ENCODE results near the gene NOL4L. TPM values are rescaled to one million over a fixed set of nuclear protein-coding genes. Genes with fewer than 3 reads are reported as not detected.
"Not testable (repeated sequence)": the region's sequence is repeated elsewhere in the genome, so short reads cannot be mapped to it uniquely, and the experiment has no call there.

NOL4L gene
- total RNA-seq, 1 donor from 2014 or later: 106 TPM

- H3K36me3 Mint-ChIP-seq (ENCODE audit: unreplicated experiment): no peaks in the 10 kb centered on the region
- H3K27me3 Mint-ChIP-seq (ENCODE audit: unreplicated experiment): peaks cover 28% of the 10 kb centered on the region
- TF ChIP-seq CTCF (IDR thresholded peaks at IDR 0.05; ENCODE audit: partially characterized antibody, unreplicated experiment): no peak
- peak overlapping the region; percentile 80 for H3K4me3 Mint-ChIP-seq (ENCODE audit: unreplicated experiment)
- peaks cover 21% of the 10 kb centered on the region for H3K9me3 Mint-ChIP-seq (ENCODE audit: unreplicated experiment)
- peak overlapping the region; percentile 93 for H3K27ac Mint-ChIP-seq (ENCODE audit: unreplicated experiment)
- peaks cover 38% of the 10 kb centered on the region for H3K4me1 Mint-ChIP-seq (ENCODE audit: low read depth, unreplicated experiment)
- DNase-seq: peak; percentile 89
Measured at GRCh38 chr20:32580970-32581838, 3.9 kb downstream of the NOL4L start.

GRCh38 chr20:32580219-32580969 is 4.7 kb downstream of the NOL4L start:
- H3K4me3 Mint-ChIP-seq (ENCODE audit: unreplicated experiment): peak overlapping the region; percentile 59
- DNase-seq: peak; percentile 81
- peaks cover 21% of the 10 kb centered on the region for H3K27me3 Mint-ChIP-seq (ENCODE audit: unreplicated experiment)
- H3K36me3 Mint-ChIP-seq (ENCODE audit: unreplicated experiment): no peaks in the 10 kb centered on the region
- peaks cover 33% of the 10 kb centered on the region for H3K4me1 Mint-ChIP-seq (ENCODE audit: low read depth, unreplicated experiment)
- peak overlapping the region; percentile 93 for H3K27ac Mint-ChIP-seq (ENCODE audit: unreplicated experiment)
- no peak for TF ChIP-seq CTCF (IDR thresholded peaks at IDR 0.05; ENCODE audit: partially characterized antibody, unreplicated experiment)
- peaks cover 15% of the 10 kb centered on the region for H3K9me3 Mint-ChIP-seq (ENCODE audit: unreplicated experiment)

GRCh38 chr20:32578840-32579390 is 6.2 kb downstream of the NOL4L start:
- H3K4me3 Mint-ChIP-seq (ENCODE audit: unreplicated experiment): peak overlapping the region; percentile 17
- peaks cover 15% of the 10 kb centered on the region for H3K9me3 Mint-ChIP-seq (ENCODE audit: unreplicated experiment)
- no peak for DNase-seq
- TF ChIP-seq CTCF (IDR thresholded peaks at IDR 0.05; ENCODE audit: partially characterized antibody, unreplicated experiment): no peak
- H3K27ac Mint-ChIP-seq (ENCODE audit: unreplicated experiment): no peak overlapping the region
- peaks cover 33% of the 10 kb centered on the region for H3K4me1 Mint-ChIP-seq (ENCODE audit: low read depth, unreplicated experiment)
- no peaks in the 10 kb centered on the region for H3K36me3 Mint-ChIP-seq (ENCODE audit: unreplicated experiment)
- H3K27me3 Mint-ChIP-seq (ENCODE audit: unreplicated experiment): peaks cover 21% of the 10 kb centered on the region

GRCh38 chr20:32578062-32578461 is 7.1 kb downstream of the NOL4L start:
- not testable (repeated sequence) for H3K36me3 Mint-ChIP-seq (ENCODE audit: unreplicated experiment); H3K27ac Mint-ChIP-seq (ENCODE audit: unreplicated experiment); DNase-seq; H3K4me3 Mint-ChIP-seq (ENCODE audit: unreplicated experiment)
- peaks cover 33% of the 10 kb centered on the region for H3K4me1 Mint-ChIP-seq (ENCODE audit: low read depth, unreplicated experiment)
- H3K9me3 Mint-ChIP-seq (ENCODE audit: unreplicated experiment): peaks cover 18% of the 10 kb centered on the region
- peaks cover 21% of the 10 kb centered on the region for H3K27me3 Mint-ChIP-seq (ENCODE audit: unreplicated experiment)

GRCh38 chr20:32577657-32578056 is 7.5 kb downstream of the NOL4L start:
- Mint-ChIP-seq H3K27me3 (ENCODE audit: unreplicated experiment) (peaks cover 21% of the 10 kb centered on the region), H3K27ac (ENCODE audit: unreplicated experiment) (no peak overlapping the region), H3K9me3 (ENCODE audit: unreplicated experiment) (peaks cover 18% of the 10 kb centered on the region), H3K36me3 (ENCODE audit: unreplicated experiment) (no peaks in the 10 kb centered on the region), H3K4me1 (ENCODE audit: low read depth, unreplicated experiment) (peaks cover 33% of the 10 kb centered on the region), H3K4me3 (ENCODE audit: unreplicated experiment) (no peak overlapping the region)
- TF ChIP-seq CTCF (IDR thresholded peaks at IDR 0.05; ENCODE audit: partially characterized antibody, unreplicated experiment): no peak
- no peak for DNase-seq
